Mucosa of stomach (tissue), 1 donor: ENCODE measurements around the gene ABCG2.

ENCODE experiments used
- H3K27me3 ChIP-seq: one replicate; pipeline ENCODE4 v1.7.0; 2013; ENCODE audit warnings: mild to moderate bottlenecking, low read length; ENCODE audit not compliant: control insufficient read depth, insufficient read depth
- H3K36me3 ChIP-seq: one replicate; pipeline ENCODE4 v1.7.0; 2013; ENCODE audit warnings: low read length; ENCODE audit not compliant: control insufficient read depth, insufficient read depth
- H3K4me1 ChIP-seq: one replicate; pipeline ENCODE4 v1.7.0; 2013; ENCODE audit warnings: mild to moderate bottlenecking, low read length; ENCODE audit not compliant: control insufficient read depth, insufficient read depth
- H3K4me3 ChIP-seq: one replicate; pipeline ENCODE4 v1.7.0; 2013; ENCODE audit warnings: low read length
- H3K9ac ChIP-seq: one replicate; pipeline ENCODE4 v1.7.0; 2013; ENCODE audit warnings: mild to moderate bottlenecking, low read length, moderate library complexity
- H3K9me3 ChIP-seq: one replicate; pipeline ENCODE4 v1.7.0; 2013; ENCODE audit warnings: mild to moderate bottlenecking, low read length, moderate library complexity; ENCODE audit not compliant: control insufficient read depth
- donor health status: Pancreatic carcinoma.

ABCG2 gene

DNA sequence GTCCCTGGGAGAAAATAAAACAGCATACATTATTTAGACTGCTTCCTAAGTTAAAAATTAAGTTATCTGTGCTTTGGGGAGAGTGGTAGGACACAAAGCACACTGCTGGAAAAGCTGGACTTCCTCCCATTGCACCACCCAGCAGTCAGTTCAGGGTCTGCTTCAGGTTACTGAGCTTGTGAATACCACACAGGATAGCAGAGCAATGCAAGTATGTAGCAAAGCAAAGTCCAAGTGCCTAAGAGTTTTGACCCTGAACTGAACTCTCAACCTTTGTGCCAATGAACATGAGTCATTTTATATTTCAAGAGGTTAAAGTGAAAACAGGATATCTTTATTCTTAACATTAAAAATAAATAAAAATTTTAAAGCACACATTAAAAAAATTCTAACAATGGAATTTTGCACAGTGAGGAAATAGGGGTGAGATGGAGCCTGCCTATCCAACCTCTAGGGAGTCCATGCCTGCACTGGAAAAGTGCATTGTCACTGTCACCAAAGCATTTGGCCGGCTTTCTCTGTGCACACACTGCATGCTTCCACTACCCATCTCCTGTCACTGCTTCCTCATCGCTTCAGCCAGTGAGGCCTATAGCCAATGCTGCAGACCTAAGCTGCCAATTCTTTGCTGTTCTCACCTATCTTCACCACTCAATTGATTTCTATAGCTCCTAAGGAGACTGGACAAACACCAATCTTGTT, 50.9 kb downstream of the ABCG2 start:
- H3K9ac ChIP-seq = no peak overlapping the region
- no peak overlapping the region for H3K4me3 ChIP-seq
- no peaks in the 10 kb centered on the region for H3K9me3 ChIP-seq
- no peaks in the 10 kb centered on the region for H3K36me3 ChIP-seq
- H3K4me1 ChIP-seq = peaks cover 27% of the 10 kb centered on the region
- no peaks in the 10 kb centered on the region for H3K27me3 ChIP-seq

DNA sequence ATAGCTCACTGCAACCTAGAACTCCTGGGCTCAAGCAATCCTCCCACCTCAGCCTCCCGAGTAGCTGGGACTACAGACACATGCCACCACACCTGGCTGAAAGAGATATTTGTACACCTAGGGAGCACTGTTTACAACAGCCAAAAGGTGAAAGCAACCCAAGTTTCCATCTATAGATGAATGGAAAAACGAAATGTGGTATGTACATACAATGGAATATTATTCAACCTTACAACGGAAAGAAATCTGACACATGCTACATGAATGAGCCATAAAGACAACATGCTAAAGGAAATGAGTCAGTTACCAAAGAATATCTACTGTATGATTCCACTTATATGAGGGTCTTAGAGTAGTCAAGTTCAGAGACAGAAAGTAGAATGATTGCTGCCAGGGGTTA, 52.2 kb downstream of the ABCG2 start:
- Histone ChIP-seq H3K9ac (no peak overlapping the region), H3K36me3 (no peaks in the 10 kb centered on the region), H3K4me1 (peaks cover 27% of the 10 kb centered on the region), H3K4me3 (no peak overlapping the region), H3K27me3 (no peaks in the 10 kb centered on the region), H3K9me3 (no peaks in the 10 kb centered on the region)

GRCh38 chr4:88104902-88105610, 53.4 kb downstream of the ABCG2 start:
- H3K36me3 ChIP-seq = no peaks in the 10 kb centered on the region
- H3K27me3 ChIP-seq = no peaks in the 10 kb centered on the region
- H3K4me3 ChIP-seq = no peak overlapping the region
- H3K4me1 ChIP-seq = peaks cover 20% of the 10 kb centered on the region
- no peak overlapping the region for H3K9ac ChIP-seq
- H3K9me3 ChIP-seq = no peaks in the 10 kb centered on the region

DNA sequence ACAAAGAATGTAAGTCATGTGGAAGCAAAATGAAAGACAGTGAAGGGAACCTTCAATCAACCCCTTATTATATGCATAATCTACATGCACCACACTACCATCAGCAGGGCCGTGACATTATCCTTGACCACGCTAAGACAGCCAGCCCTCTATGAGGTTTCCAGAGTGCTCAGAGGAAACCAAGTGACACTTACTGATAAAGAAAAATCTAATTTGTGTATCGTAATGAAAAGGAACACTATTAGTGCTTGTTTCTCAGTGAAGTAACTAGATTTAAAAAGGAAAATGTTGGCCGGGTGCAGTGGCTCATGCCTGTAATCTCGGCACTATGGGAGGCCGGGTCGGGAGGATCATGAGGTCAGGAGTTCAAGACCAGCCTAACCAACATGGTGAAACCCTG, 56.4 kb downstream of the ABCG2 start:
- Histone ChIP-seq H3K4me1 (peaks cover 14% of the 10 kb centered on the region), H3K27me3 (no peaks in the 10 kb centered on the region), H3K9ac (no peak overlapping the region), H3K9me3 (no peaks in the 10 kb centered on the region), H3K4me3 (no peak overlapping the region), H3K36me3 (no peaks in the 10 kb centered on the region)

DNA sequence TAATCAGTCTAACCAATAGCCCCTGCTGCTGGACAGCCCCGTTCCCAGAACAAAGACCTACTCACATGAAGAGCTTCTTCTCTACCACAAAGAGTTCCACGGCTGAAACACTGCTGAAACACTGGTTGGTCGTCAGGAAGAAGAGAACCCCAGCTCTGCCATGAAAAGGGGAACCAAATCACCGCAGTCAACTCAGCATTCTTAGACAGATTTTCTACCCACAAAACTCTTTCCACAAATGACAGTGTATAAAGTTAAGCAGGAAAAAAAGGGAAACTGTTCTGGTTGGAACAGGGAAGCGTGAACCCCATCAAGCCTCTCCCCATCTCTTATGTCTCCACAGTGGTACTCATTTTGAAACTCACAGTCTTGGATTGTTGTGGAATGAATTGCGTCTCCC, 57.3 kb downstream of the ABCG2 start:
- Histone ChIP-seq H3K9me3 (no peaks in the 10 kb centered on the region), H3K4me1 (peaks cover 14% of the 10 kb centered on the region), H3K27me3 (no peaks in the 10 kb centered on the region), H3K4me3 (no peak overlapping the region), H3K9ac (no peak overlapping the region), H3K36me3 (no peaks in the 10 kb centered on the region)

DNA sequence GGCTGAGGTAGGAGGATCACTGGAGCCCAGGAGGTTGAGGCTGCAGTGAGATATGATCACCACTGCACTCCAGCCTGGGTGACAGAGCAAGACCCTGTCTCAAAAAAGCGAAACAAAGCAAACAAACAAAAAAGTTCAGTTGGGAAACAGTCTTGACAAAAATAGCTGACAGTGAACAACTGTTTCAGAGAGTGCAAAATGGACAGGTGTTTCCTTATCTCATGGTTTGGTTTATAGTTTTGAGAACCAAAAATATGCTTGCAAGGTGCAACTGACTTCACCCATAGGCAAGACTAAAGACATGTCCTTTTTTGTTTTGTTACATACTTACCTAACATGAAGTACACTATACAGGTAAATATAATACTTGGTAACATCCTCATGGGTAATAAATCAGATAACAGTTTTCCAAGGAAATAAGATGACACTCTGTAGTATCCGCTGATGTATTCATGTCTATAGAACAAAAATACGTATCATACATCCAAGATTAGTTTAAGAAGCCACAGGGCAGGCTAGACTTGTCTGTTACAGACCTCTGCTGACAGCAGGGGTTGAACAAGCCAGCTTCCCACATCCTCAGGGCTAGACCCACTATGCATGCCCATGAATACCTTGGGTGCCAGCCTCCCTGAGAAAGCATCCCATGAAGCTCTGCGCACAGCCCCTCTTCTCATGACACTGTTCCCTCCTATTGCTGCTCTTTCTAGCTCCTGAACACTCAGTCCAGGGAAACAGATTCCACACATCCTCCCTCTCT, 59.3 kb downstream of the ABCG2 start:
- Histone ChIP-seq H3K4me3 (no peak overlapping the region), H3K4me1 (peaks cover 6% of the 10 kb centered on the region), H3K9me3 (no peaks in the 10 kb centered on the region), H3K9ac (no peak overlapping the region), H3K36me3 (no peaks in the 10 kb centered on the region), H3K27me3 (no peaks in the 10 kb centered on the region)

DNA sequence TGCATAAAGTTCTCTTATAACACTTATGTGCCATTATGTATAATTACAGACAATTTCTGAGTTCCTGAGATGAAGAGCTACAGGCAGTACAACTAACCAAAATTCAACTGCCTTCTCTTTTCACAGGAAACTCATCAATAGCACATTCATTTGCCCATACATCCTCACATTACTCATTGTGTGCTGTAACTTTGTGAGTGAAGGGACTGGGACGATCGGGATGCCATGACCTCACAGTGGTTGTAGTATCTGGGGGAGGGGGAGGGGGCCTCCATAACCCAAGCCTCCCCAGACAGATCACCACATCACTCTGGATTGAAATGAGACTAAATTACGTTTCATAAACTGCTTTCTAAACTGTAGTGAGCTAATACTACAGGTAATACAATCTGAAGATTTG, 60.7 kb downstream of the ABCG2 start:
- Histone ChIP-seq H3K4me1 (peaks cover 6% of the 10 kb centered on the region), H3K4me3 (no peak overlapping the region), H3K9me3 (no peaks in the 10 kb centered on the region), H3K9ac (no peak overlapping the region), H3K36me3 (no peaks in the 10 kb centered on the region), H3K27me3 (no peaks in the 10 kb centered on the region)

- H3K27me3 ChIP-seq = no peaks in the 10 kb centered on the region
- H3K4me1 ChIP-seq = peaks cover 6% of the 10 kb centered on the region
- no peaks in the 10 kb centered on the region for H3K9me3 ChIP-seq
- no peak overlapping the region for H3K4me3 ChIP-seq
- H3K9ac ChIP-seq = no peak overlapping the region
- no peaks in the 10 kb centered on the region for H3K36me3 ChIP-seq
Measured at GRCh38 chr4:88097301-88097700, 61.1 kb downstream of the ABCG2 start.

DNA sequence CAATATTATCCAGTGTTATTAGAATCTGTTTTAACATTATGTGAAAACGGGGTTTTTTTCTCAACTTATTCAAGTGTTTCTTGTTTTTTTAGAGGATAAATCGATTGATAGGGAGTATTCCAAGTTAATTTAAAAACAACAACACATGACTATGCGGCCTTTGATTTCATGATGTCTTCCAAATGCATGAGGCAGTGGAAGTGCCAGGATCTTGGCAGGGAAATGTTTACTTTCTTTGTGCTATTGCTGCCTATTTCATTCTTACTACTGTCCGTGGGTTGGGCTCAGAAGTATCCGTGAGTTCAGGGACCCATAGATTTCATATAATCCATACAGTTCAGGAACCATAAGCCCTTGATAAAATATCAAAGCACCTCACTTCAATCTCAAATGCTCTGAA, 64.6 kb downstream of the ABCG2 start:
- Histone ChIP-seq H3K9me3 (no peaks in the 10 kb centered on the region), H3K36me3 (no peaks in the 10 kb centered on the region), H3K4me1 (peaks cover 6% of the 10 kb centered on the region), H3K4me3 (no peak overlapping the region), H3K9ac (no peak overlapping the region), H3K27me3 (no peaks in the 10 kb centered on the region)

DNA sequence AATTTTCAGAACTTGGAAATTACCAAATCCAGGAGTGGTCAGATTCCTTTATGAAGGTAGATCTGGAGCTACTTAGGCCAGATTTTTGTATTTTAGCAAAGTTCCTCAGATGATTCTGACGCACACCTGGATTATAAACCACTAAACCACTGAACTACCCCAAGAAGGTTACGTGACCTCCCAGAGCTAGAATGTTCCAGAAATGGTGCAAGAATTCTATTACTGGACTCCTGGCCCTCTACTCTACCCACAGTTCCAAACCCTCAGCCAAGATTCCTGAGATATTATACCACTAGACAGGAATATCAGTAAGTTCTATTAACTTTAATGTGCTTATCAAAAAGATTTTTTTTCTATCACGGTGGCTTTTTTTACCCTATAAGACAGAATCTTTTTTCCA, 67.1 kb downstream of the ABCG2 start:
- Histone ChIP-seq H3K9ac (no peak overlapping the region), H3K27me3 (no peaks in the 10 kb centered on the region), H3K4me1 (no peaks in the 10 kb centered on the region), H3K4me3 (no peak overlapping the region), H3K36me3 (no peaks in the 10 kb centered on the region), H3K9me3 (no peaks in the 10 kb centered on the region)

DNA sequence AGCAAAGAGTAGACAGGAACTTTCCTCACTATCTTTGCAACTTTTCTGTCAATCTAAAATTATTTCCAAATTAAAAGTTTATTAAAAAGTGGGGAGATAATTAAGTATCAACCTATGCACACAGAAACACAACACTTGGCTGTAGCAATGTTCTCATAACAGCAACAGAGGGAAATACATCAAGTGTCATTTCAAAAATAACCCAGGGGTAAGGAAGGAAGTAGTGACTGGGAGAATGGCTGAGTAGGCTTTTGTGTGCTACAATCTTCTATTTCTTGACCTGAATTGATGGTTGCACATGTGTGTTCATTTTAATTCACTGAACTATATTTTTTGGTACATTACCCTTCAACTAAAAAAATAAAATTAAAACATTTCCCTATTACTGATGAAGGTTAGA, 67.5 kb downstream of the ABCG2 start:
- Histone ChIP-seq H3K9ac (no peak overlapping the region), H3K4me1 (no peaks in the 10 kb centered on the region), H3K36me3 (no peaks in the 10 kb centered on the region), H3K27me3 (no peaks in the 10 kb centered on the region), H3K9me3 (no peaks in the 10 kb centered on the region), H3K4me3 (no peak overlapping the region)

GRCh38 chr4:88087004-88087403, 71.4 kb downstream of the ABCG2 start:
- no peaks in the 10 kb centered on the region for H3K36me3 ChIP-seq
- no peak overlapping the region for H3K4me3 ChIP-seq
- no peaks in the 10 kb centered on the region for H3K9me3 ChIP-seq
- no peak overlapping the region for H3K9ac ChIP-seq
- H3K4me1 ChIP-seq = no peaks in the 10 kb centered on the region
- no peaks in the 10 kb centered on the region for H3K27me3 ChIP-seq
